Activated naive CD4-positive, alpha-beta T cell treated with Interleukin-2 at 50 U/mL for 16 hours (primary cell): ENCODE measurements around the gene TPP2.

Experiments
- DNase-seq: peaks from one replicate; pipeline ENCODE4 v3.0.0-alpha.2; 2020

The TPP2 gene

DNA sequence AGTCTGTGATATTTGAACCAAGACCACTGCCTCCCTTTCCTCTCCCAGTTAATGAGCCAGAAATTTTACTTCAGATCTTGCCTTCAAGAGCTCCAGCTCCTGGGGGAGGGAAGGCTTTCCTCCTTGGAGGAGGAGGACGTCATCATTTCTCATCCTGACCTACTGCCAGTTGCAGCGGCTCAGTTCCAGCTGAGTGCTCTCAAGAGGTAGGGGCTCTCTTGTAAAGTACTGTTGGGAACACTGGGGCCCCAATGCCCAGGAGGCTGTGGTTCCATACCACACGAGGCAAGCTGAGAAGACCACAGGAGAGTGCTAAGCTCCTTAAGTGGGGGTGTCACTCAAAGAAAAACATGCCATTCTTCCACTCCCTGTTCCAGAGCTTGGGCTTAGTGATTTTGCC is 61.9 kb downstream of the TPP2 start:
- no peak for DNase-seq

DNA sequence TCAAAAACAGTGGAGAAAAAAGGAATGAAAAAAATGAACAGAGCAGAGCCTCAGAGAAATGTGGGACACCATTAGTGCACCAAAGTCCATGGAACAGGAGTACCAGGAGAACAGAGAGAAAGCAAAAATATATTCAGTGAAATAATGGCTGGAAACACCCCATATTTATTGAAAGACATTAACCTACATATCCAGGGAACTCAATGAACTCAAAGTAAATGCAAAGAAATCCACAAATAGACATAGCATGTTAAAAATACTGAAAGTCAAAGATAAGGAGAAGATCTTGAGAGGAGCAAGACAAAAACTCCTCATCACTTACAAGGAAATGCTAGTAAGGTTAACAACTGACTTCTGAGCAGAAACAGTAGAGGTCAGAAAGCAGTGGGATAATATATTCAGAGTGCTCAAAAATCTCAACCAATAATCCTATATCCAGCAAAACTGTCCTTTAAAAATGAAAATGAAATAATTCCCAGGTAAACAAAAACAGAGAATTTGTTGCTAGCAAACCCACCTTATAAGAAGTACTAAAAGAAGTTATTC is 62.5 kb downstream of the TPP2 start:
- DNase-seq, result no peak

- no peak for DNase-seq
Measured at GRCh38 chr13:102667023-102667422, 70.2 kb downstream of the TPP2 start.

GRCh38 chr13:102667911-102668310 is 71.1 kb downstream of the TPP2 start:
- no peak for DNase-seq

DNA sequence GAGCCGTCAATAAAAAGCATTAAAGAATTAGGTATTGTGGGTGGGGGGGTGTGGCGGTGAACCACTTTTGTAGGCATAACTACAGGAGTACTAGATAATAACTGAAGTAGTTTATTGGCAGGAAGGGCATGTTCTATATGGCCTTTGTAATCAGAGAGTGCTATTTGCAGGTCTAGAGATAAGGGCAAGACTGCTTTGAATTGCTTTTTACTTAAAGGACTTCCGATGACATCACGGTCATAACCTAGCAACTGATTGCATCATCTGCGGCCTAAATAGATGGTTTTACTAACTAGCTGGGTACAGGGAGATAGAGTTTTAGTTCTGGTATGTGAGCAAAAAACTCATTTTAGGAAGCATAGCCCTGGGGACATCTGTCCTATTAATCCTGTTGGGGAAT is 73.3 kb downstream of the TPP2 start:
- no peak for DNase-seq

DNA sequence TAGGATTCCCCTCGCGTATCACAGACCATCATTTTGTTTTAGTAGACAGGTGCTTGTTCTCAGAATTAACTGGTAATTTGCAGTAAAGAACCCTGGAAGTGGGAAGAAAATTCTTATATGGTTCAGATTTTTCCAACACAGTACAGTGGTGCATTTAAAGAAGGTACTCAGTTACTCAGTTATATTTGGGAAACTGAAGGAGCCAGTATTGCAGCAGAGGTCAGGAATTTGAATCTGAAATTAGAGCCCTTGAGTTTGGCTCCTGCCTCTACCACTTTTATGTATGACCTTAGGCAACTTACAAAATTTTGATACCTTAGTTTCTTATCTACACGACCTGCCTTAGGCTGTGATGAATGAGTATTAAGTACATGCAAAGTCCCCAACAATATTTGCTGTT is 78.3 kb downstream of the TPP2 start:
- no peak for DNase-seq

- DNase-seq, result no peak
Measured at GRCh38 chr13:102677122-102677521, 80.3 kb downstream of the TPP2 start.

DNA sequence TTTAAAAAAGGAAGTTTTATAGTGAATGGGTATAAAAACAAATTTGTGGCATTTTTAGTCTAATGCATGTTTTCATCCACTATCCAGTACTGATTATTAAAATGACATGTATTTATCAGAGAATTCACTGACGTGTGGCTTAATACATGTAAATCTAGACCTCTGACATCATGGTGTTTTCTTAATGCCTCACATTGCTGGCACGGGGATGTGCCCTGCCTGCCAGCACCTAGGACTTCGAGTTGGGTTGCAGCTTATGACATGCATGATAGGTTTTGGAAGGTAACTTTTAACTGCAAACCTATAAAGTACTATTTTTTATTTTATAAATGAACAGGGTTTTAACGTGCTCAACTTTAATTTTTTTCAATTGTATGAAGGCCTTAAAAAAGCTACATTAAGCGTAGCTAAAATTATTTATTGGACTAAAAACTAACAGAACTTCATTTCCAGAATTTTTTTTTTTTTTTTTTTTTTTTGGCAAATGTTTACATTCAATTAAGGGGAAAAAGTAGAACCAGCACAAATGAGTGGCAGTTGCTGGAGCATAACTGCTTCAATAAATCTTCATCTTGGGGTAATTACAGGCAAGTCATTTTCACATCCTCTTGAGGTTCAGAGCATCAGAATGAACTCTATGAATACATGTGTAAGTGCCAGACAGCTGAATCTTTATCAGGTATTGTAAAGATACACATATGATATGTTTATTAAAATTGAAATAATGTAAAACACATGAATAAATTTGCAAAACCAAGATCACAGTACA is 81.7 kb downstream of the TPP2 start:
- DNase-seq, result no peak

GRCh38 chr13:102679449-102680132 is 82.8 kb downstream of the TPP2 start:
- DNase-seq, result no peak

DNA sequence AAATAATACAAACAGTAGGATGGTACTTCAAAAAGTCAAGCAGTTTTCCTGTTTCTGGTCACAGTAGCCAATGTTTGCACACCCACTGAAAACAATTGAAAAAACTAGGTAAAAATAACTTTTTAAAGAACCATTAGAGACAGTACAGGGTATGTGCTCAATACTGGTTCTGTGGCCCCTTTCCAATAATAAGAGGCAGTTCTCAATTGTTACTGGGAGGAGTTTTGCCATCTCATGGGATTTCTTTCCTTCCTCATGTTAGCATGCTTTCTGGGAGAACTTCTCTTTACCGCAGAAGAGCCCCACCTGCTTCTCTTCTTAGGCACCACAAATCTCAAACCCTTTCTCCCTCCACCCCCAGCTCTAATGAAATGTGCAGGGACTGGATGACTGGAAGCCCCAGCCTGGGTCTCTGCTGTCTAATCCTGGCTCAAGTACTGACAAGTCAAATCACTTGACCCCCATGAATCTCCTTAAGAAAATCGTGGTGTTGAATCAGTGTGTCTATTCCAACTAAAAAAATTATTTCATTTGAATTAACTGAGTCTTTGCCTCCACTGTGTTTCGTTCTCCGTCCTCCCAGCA is 83.4 kb downstream of the TPP2 start:
- no peak for DNase-seq

- DNase-seq, result no peak
Measured at GRCh38 chr13:102680842-102681740, 84.3 kb downstream of the TPP2 start.

GRCh38 chr13:102682211-102682610 is 85.4 kb downstream of the TPP2 start:
- DNase-seq, result no peak

DNA sequence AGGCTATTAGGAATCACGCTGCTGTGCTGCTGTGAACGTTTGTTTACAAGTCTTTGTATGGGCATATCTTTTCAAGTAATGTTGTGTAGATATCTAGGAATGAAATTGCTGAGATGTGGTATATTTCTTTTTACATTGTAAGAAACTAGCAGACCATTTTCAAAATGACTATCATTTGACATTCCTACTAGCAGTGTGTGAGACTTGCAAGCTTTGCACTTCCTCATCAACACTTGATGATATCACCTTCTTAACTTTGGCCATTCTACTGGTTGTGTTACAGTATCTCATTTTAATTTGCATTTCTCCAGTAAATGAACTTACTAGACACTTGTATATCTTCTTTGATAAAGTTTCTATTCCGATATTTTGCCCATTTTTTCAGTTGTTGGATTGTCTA is 85.9 kb downstream of the TPP2 start:
- DNase-seq, result no peak

GRCh38 chr13:102683637-102684036 is 86.9 kb downstream of the TPP2 start:
- DNase-seq, result no peak

GRCh38 chr13:102686024-102686423 is 89.2 kb downstream of the TPP2 start:
- no peak for DNase-seq

GRCh38 chr13:102687520-102687919 is 90.7 kb downstream of the TPP2 start:
- no peak for DNase-seq

DNA sequence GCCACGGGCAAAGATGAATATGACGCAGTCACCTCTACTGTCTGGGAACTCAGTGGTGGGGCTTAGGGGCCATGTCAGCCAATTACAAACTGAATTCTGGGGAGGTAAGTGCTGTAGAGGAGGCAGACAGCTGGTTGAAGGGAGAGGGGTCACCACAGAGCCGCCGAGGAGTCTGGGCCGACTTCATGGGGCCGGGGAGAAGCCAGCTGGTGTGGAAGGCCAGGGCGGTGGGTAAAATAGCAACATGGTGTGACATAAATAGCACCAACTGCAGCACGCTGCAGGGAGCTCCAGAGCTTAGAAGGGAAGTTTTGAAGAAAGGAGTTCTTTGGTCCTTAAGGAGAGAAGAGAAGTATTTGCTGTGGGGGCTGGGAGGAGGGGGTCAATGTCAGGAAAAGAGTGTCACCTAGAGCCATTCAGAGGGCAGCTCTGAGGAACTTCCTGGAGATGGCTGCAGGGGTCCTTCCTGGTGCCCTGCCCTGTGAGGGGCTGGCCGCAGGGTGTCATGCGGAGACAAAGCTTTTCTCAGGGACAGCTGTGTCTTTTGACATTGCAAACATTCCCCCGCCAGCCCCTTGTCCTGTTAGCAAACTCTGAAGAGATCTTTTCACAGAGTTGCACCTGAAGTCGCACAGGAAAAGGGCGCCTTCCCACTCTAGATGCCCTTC is 91.7 kb downstream of the TPP2 start:
- DNase-seq, result no peak

DNA sequence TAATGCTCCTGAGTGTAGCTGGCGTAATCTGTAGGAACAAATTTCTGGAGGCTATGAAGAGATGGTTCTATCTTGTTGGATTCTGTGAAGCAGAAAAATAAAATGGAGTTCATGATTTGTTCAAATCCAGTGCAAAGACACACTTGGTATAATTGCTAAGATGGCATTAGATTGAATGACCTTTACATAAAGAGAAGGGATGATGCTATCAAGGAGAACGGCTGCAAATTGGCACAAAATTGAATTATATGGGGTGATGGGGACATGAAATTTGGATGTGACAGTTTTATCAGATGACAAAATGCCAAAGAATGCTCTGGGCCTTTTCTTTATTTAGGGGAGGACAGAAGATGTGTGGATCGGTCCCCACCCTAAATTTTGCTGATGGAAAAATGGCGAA is 94.1 kb downstream of the TPP2 start:
- DNase-seq, result no peak

DNA sequence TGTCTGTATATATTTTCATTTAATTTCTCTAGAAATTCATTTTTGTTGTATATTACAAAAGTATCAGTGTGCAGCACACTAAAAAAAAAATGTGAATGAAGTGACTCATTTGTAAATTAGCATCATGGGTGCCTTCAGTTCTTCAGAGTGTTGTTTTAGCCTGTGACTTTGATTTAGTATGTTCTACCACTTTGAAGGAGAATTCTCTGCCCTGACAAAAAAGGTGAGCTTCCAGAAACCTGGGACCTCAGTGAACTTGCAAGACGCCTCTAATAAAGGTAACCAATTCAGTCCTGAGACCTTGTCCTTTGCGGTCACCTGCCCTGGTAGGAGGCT is 95.7 kb downstream of the TPP2 start:
- no peak for DNase-seq

DNA sequence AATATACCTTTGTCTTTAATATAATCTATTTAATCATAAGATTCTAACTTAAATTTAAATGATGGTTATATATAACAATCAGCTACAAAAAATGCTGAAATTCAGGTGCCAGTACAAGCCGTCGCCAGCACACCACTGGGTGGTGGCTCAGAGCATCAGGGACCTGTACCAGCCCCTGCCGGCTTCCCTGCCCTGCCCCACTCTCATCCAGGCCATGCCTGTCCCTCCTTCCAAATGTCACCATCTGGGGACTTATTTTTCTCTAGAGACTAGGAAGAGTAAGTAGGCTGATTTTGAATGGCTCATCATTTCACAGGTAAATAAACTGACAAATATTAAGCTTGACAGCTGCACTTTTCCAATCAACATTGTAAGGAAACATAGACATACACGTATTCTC is 96.5 kb downstream of the TPP2 start:
- no peak for DNase-seq

DNA sequence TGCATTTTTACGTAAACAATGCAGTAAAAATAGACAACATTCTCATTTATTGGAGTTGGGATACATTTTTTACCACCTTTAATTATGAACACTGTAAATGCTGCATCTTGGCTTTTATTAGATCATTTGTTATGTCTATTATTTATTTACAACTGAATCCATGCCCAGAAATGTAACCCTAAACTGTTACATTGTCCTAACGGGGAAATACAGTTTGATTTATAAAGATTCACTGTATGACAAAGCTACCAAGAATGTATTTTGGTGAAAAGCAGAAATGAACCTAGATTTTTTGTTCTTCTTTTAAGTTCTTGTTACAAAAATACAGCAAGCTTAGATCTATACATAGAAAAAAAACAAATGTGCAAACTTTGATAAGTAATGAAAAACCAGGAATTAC is 97.0 kb downstream of the TPP2 start:
- no peak for DNase-seq

GRCh38 chr13:102694937-102695336 is 98.2 kb downstream of the TPP2 start, which contains the start of gene METTL21C:
Gene METTL21C, minus strand, starts transcription at chr13:102695044. Its CDS starts 546 bp downstream, at chr13:102694498.
- DNase-seq, result no peak
